IPS-20b (cell line): ENCODE measurements around the gene DDO.
A peak's percentile ranks its signal among the peaks of the same experiment; 100 is the strongest.

Source experiments
- H3K27ac ChIP-seq: one replicate; pipeline ENCODE4 v1.5.1; 2013; ENCODE audit warnings: low read length
- H3K27me3 ChIP-seq: 2 replicates; pipeline ENCODE4 v1.6.1; 2013; ENCODE audit warnings: mild to moderate bottlenecking, low read length, inconsistent platforms; ENCODE audit not compliant: insufficient read depth
- H3K36me3 ChIP-seq: 2 replicates; pipeline ENCODE4 v1.6.1; 2013; ENCODE audit warnings: low read depth, mild to moderate bottlenecking, inconsistent platforms, low read length, moderate library complexity; ENCODE audit not compliant: insufficient read depth
- H3K4me1 ChIP-seq: 2 replicates; pipeline ENCODE4 v1.6.1; 2013; ENCODE audit warnings: mild to moderate bottlenecking, control low read depth, inconsistent platforms, low read length, moderate library complexity; ENCODE audit not compliant: insufficient read depth
- H3K4me3 ChIP-seq: 2 replicates; pipeline ENCODE4 v1.5.1; 2013; ENCODE audit warnings: mild to moderate bottlenecking, low read length, inconsistent platforms
- H3K9ac ChIP-seq: 2 replicates; pipeline ENCODE4 v1.6.1; 2013; ENCODE audit warnings: low read depth, mild to moderate bottlenecking, inconsistent platforms, low read length, moderate library complexity
- H3K9me3 ChIP-seq: 2 replicates; pipeline ENCODE4 v1.6.1; 2013; ENCODE audit warnings: mild to moderate bottlenecking, low read depth, low read length, inconsistent platforms; ENCODE audit not compliant: insufficient read depth

DDO gene

DNA sequence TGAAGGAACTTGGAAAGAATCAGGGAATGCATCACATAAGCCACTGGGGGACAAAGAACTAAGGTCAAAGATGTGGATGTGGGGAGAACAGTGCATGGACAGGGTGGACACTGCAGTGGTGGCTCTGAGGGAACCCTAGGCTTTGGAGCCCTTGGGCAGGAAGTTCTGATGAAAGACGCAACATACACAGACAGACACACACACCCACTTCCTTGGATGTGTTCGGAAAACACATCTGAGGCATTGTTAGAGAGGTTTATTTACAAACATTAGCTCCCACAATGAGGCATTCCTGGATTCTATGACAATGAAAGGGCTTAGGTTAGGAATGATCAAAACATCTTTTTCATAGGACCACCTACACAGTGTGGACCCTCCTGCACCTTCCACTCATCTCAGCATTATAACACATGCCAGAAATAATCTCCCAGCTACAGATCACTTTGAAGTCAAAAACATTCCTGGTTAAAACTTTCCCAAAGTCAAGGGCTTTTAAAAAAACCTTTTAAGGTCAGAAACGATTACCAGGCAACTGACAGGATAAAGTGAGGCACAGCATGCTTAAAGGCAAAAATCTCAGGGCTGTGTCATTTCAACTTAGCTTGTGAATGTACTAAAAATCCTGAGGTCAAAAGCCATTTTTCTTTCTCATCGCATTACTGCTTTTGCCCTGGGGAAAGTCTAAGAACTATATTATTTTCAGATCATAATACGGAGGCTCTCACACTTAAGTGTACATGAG lies 50.8 kb downstream of the DDO start:
- Histone ChIP-seq H3K9me3 (no peaks in the 10 kb centered on the region), H3K4me3 (no peak overlapping the region), H3K27me3 (peaks cover 7% of the 10 kb centered on the region; the same call in 1 of the 2 replicates), H3K36me3 (no peaks in the 10 kb centered on the region), H3K9ac (no peak overlapping the region), H3K4me1 (peaks cover 12% of the 10 kb centered on the region; the same call in 1 of the 2 replicates), H3K27ac (no peak overlapping the region)

DNA sequence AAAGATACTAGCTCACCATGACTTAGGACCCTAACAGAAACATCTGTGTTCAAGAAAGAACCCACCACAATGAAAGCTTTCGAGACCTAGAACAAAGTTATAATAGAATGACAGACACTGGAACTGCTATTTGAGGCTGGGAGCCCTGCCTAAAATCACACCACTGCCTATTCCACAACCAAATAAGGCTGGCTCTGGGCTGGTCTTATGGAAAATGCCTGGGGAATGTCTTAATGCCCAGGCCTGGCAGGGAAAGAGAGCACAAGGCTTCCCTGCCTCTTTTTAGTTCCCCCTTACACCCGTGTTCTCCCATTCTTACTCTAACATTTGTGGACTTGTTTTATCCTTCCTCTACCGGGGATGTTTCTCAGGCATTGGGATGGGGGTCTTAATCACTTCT lies 51.6 kb downstream of the DDO start:
- Histone ChIP-seq H3K9me3 (no peaks in the 10 kb centered on the region), H3K36me3 (no peaks in the 10 kb centered on the region), H3K4me3 (no peak overlapping the region), H3K27me3 (peaks cover 15% of the 10 kb centered on the region), H3K9ac (no peak overlapping the region), H3K4me1 (peaks cover 12% of the 10 kb centered on the region; the same call in 1 of the 2 replicates), H3K27ac (no peak overlapping the region)

DNA sequence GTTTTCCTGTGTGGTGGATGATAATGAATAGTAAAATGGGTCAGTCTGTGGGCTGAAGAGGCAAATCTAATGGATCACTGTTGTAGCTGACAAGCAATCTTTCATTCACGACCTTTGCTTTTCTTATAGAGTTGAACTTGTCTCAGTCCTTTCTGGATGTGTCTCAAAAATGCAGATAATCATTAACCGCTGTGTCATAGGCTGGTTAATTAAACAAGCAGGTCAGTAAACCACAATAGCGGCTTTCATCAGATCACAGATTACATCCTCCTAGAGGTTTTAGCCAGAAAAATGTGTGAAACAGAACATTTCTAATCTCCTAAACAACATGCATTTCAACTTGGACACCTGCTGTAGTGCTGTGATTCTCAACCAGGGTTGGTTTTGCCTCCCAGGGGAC lies 54.7 kb downstream of the DDO start:
- no peak overlapping the region for H3K9ac ChIP-seq
- H3K27ac ChIP-seq: no peak overlapping the region
- peaks cover 43% of the 10 kb centered on the region for H3K27me3 ChIP-seq
- H3K9me3 ChIP-seq: no peaks in the 10 kb centered on the region
- no peak overlapping the region for H3K4me3 ChIP-seq
- H3K36me3 ChIP-seq: no peaks in the 10 kb centered on the region
- H3K4me1 ChIP-seq: peaks cover 10% of the 10 kb centered on the region

DNA sequence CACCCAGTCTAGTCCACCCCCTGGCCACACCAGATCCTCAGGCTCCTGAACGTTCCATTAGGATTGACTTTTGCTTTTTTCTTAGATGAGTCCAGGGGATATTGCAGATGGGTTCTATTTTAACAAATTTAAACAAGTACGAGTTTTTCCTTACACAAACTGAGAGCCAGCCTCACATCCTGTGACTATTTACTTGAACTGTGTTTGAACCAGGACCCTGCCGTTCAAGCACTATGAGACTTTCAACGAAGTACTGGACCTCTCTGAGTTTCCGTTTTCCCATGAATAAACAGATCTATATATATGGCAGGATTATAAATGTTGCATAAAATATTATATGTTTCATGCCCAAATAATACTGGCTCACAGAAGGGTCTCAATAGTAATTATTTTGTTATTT lies 55.8 kb downstream of the DDO start:
- Histone ChIP-seq H3K9ac (no peak overlapping the region), H3K4me3 (no peak overlapping the region), H3K27ac (no peak overlapping the region), H3K27me3 (peaks cover 47% of the 10 kb centered on the region), H3K4me1 (peaks cover 13% of the 10 kb centered on the region), H3K36me3 (no peaks in the 10 kb centered on the region), H3K9me3 (no peaks in the 10 kb centered on the region)

DNA sequence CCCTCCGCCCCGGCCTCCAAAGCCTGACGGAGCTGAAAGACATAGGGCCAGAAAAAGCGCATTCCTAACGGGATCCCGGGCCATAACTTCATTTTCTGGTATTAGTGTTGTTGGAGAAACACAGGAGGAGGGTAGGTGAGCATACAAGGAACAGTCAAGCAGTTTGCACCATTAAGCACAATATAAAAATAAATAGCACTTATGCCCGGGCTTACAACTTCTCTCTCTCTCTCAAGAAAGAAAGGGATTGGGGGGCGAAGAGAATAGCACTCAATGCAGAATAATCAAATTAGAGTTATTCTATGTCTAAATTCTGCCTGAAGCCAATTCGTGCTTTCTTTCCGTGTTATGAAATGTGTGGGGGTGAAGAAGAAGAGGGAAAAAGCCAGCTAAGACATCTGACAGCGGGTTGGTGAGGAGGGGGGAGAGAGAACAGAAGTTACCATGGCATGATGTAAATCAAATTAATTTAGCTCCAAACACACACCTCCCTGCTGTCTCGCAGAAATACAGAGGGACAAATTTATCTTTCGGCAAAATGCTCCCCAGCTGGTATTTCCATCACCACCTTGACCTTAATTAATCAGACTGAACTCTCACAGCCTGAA lies 56.7 kb downstream of the DDO start:
- H3K36me3 ChIP-seq: no peaks in the 10 kb centered on the region
- no peak overlapping the region; the same call in 1 of the 2 replicates for H3K9ac ChIP-seq
- H3K9me3 ChIP-seq: no peaks in the 10 kb centered on the region
- peaks cover 14% of the 10 kb centered on the region for H3K4me1 ChIP-seq
- peak overlapping the region; percentile 55 for H3K4me3 ChIP-seq
- H3K27me3 ChIP-seq: peaks cover 47% of the 10 kb centered on the region
- no peak overlapping the region for H3K27ac ChIP-seq

DNA sequence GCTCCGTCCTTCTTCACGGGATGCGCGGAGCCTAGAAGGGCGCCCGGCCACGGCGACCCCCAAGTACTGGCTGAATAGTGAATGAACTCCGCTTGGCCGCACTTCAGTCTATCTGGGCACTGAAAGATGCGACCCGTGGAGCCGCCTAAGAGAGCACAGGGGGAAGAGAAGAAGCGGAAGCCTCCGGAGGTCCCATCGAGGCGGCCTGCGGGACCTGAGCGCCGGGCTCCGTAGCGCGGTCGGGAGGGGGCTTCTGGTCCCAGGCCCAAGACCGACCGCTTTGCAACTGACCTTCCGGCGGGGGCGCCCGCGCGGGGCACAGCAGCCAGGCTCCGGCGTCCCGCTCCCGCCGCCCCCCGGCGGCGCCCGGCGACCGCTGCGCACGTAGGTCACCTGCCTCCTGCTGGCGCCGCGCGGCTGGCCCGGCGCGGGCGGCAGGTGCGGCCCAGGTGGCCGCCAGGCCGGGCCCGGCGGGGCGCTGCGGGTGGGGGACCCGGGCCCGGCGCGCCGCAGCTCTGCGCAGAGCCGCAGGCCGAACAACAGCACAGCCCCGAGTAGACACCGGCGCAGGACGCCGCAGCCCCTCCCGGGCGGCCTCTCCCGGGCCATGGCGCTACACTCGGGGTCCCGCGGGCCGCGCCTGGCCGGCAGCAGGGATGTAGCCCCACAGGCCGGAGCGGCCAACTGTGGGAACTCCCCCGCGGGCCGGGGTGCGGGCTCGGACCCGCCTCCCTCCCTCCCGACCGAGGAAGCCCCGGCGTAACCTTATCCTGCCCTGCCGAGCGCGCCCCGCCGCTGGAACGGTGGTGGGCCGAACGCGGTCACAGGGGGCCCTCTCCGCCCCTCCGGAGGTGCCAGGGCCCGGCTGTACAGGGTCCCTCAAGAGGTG lies 57.5 kb downstream of the DDO start, which contains the start of gene METTL24:
Gene METTL24, minus strand, starts transcription at position 686 of the 889 bp plus-strand sequence. Its CDS starts 77 bp downstream, at position 609.
- Histone ChIP-seq H3K4me3 (peak within 1 kb of the TSS; percentile 68), H3K36me3 (no peaks in the 10 kb centered on the region), H3K27me3 (peaks cover 47% of the 10 kb centered on the region), H3K4me1 (peaks cover 19% of the 10 kb centered on the region), H3K9ac (peak within 1 kb of the TSS; percentile 44; the same call in 1 of the 2 replicates), H3K27ac (no peak within 1 kb of the TSS), H3K9me3 (no peaks in the 10 kb centered on the region)

DNA sequence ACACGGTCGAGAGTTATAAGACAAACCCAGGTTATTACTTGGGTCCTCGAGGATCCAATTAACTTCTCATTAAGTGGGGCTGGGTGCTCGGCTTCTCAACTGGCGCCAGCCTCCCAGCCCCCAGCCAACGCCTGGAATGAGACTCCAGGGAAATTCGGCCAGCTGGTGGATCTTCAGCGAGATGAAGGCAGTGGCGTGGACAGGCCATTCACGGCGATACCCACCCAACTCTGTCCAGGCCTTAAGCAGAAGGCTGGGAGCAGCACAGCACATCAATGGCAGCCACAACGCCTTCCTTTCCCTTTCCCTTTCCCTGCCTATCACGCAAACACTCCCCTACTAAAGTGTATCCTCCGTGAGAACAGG lies 58.1 kb downstream of the DDO start:
- Histone ChIP-seq H3K27me3 (peaks cover 47% of the 10 kb centered on the region), H3K4me1 (peaks cover 25% of the 10 kb centered on the region), H3K27ac (no peak overlapping the region), H3K4me3 (peak overlapping the region; percentile 68), H3K9me3 (no peaks in the 10 kb centered on the region), H3K36me3 (no peaks in the 10 kb centered on the region), H3K9ac (peak overlapping the region; percentile 44; the same call in 1 of the 2 replicates)

DNA sequence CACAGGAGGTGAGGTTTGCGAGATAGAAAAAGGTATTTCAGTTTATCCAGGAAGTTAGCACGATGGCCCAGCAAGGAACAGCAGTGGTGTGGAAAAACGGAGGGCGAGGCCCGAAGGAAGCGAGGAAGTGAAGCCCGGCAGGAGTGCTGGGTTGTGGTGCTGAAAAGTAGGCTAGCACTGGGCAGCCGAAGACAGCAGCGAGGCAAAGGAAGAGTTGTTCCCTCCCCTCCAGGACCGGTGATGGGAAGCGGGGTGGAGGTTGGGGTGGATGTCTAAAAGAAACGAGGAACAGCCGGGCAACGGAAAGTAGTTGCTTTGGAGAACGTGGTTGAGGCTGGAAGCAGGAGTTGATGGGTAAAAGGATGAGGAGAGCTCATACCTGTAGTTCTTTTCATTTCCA lies 58.6 kb downstream of the DDO start:
- Histone ChIP-seq H3K4me1 (peaks cover 28% of the 10 kb centered on the region), H3K36me3 (no peaks in the 10 kb centered on the region), H3K4me3 (peak overlapping the region; percentile 68; the same call in 1 of the 2 replicates)

DNA sequence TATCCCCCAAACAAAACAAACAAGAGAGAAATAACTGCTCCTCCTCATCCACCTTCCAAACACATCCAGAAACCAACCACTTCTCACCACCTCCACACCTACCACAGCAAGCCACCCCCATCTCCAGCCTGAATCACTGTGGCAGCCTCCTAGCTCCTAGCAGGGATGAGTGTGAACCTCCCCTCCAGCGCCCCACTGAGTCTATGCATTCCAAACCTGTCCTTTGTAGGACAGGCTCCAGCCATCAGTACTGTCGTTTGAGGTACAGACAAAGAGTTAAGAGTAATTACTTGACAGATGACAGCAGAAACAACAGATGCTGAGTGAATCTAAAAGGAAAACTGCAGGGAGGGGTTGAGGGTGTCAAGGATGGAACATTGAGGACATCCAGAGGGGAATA lies 59.6 kb downstream of the DDO start:
- Histone ChIP-seq H3K36me3 (no peaks in the 10 kb centered on the region), H3K4me3 (peak overlapping the region; percentile 47), H3K4me1 (peaks cover 33% of the 10 kb centered on the region), H3K27ac (no peak overlapping the region), H3K9me3 (no peaks in the 10 kb centered on the region), H3K27me3 (peaks cover 47% of the 10 kb centered on the region), H3K9ac (0 out of 2 replicates have a peak overlapping the region, but pooled peaks have one; percentile 25)

More for the DNA sequence above, 58.6 kb downstream of the DDO start:
- H3K27me3 ChIP-seq: peaks cover 47% of the 10 kb centered on the region
- no peaks in the 10 kb centered on the region for H3K9me3 ChIP-seq
- no peak overlapping the region; the same call in 1 of the 2 replicates for H3K9ac ChIP-seq
- no peak overlapping the region for H3K27ac ChIP-seq

DNA sequence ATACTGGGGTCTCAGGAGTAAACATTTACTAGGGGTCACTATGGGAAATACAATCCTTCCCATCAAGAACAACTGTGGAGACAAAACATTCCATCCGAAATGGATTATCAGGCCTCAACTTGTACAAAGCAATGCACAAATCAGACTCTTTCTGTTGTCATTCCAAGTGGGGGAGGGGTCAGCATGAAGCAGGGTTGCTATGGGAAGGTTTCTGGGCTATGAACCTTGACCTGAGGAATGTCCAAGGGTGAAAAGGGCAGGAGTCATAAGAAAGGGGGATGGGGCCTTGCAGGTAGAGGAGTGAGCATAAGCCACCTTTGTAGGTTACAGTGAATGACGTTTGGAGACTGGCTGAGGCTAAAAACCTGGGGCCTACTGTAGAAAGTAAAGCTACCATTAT lies 60.4 kb downstream of the DDO start:
- Histone ChIP-seq H3K36me3 (no peaks in the 10 kb centered on the region), H3K4me3 (peak overlapping the region; percentile 47; the same call in 1 of the 2 replicates), H3K4me1 (peaks cover 33% of the 10 kb centered on the region), H3K9ac (0 out of 2 replicates have a peak overlapping the region, but pooled peaks have one; percentile 25), H3K27me3 (peaks cover 44% of the 10 kb centered on the region), H3K27ac (no peak overlapping the region), H3K9me3 (no peaks in the 10 kb centered on the region)

DNA sequence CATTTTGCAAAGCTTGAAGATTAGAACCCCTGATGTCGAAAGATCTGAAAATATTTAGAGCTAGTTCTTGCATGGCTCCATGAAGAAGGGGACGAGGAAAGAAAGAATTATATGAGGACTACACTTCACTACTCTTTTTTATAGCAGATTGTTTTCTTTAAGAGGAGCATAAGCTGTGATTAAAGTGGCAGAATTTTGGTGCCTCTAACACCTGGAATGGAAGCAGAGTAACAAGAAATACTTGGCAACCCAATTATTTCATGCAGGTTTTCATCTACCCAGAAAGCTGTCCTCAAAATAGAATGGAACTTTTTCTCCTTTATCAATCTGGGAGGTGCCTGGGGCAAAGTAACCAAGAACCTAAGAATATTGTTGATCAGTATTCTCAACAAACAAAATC lies 61.2 kb downstream of the DDO start:
- Histone ChIP-seq H3K4me3 (no peak overlapping the region), H3K27ac (no peak overlapping the region), H3K27me3 (peaks cover 36% of the 10 kb centered on the region), H3K9ac (no peak overlapping the region), H3K36me3 (no peaks in the 10 kb centered on the region), H3K4me1 (peaks cover 33% of the 10 kb centered on the region), H3K9me3 (no peaks in the 10 kb centered on the region)
